CD14-positive monocyte (primary cell): ENCODE results near the gene NSD2. TPM values are rescaled to one million over a fixed set of nuclear protein-coding genes. Genes with fewer than 3 reads are reported as not detected.

Experiments
- DNase-seq, 3 donors: peaks; one replicate each; pipeline ENCODE4 v3.0.0-alpha.2; 2011 to 2022
- H2AFZ ChIP-seq: 2 replicates; pipeline ENCODE4 v1.6.0; 2012; ENCODE audit warnings: mild to moderate bottlenecking, low read depth, low read length, inconsistent platforms; ENCODE audit not compliant: insufficient read depth, poor library complexity, severe bottlenecking
- H3K27ac ChIP-seq, 2 donors: 1 replicate in 1 of 2; 2 replicates in 1 of 2; pipeline ENCODE4 v1.5.1; 2012 to 2013; ENCODE audit warnings: low read length in 2 of 2, control low read depth in 1 of 2, inconsistent platforms in 1 of 2, low read depth in 1 of 2, mild to moderate bottlenecking in 1 of 2
- H3K27me3 ChIP-seq, 2 donors: one replicate each; pipeline versions ENCODE4 v1.6.0 to v1.6.1; 2011 to 2013; ENCODE audit warnings: low read length in 2 of 2; ENCODE audit not compliant: control insufficient read depth in 2 of 2, insufficient read depth in 2 of 2
- H3K36me3 ChIP-seq, 2 donors: replicated peaks in 1 of 2; 1 replicate in 1 of 2; 2 replicates in 1 of 2; pipeline versions ENCODE4 v1.5.1 to v1.6.1; 2012 to 2013; ENCODE audit warnings: low read length in 2 of 2, control low read depth in 1 of 2, inconsistent platforms in 1 of 2, mild to moderate bottlenecking in 1 of 2; ENCODE audit not compliant: insufficient read depth in 2 of 2, control insufficient read depth in 1 of 2
- H3K4me1 ChIP-seq, 2 donors: 1 replicate in 1 of 2; 2 replicates in 1 of 2; pipeline versions ENCODE4 v1.5.1 to v1.6.1; 2012 to 2013; ENCODE audit warnings: low read length in 2 of 2, control low read depth in 1 of 2, inconsistent platforms in 1 of 2, mild to moderate bottlenecking in 1 of 2, moderate library complexity in 1 of 2; ENCODE audit not compliant: insufficient read depth in 2 of 2, control insufficient read depth in 1 of 2
- H3K4me2 ChIP-seq: replicated peaks from 2 replicates; pipeline ENCODE3; 2012; ENCODE audit warnings: low read length, moderate library complexity, mild to moderate bottlenecking; ENCODE audit not compliant: poor library complexity, severe bottlenecking; ENCODE audit errors: extremely low read depth
- H3K4me3 ChIP-seq, 3 experiments: fragments of 200-600 bp in 1 of 3; sonication (generic) in 1 of 3; replicated peaks in 1 of 3; 1 replicate in 2 of 3; 2 replicates in 1 of 3; pipeline ENCODE4 v1.5.1; 2011 to 2013; ENCODE audit warnings: low read length in 3 of 3, mild to moderate bottlenecking in 3 of 3, control low read depth in 2 of 3, low read depth in 2 of 3, inconsistent platforms in 1 of 3, moderate library complexity in 1 of 3
- H3K79me2 ChIP-seq: 2 replicates; pipeline ENCODE4 v1.6.0; 2012; ENCODE audit warnings: mild to moderate bottlenecking, control low read depth, inconsistent platforms, low read length, moderate library complexity; ENCODE audit not compliant: insufficient read depth
- H3K9ac ChIP-seq: 2 replicates; pipeline ENCODE4 v1.6.0; 2017; ENCODE audit warnings: low read length, mild to moderate bottlenecking; ENCODE audit not compliant: insufficient read depth, poor library complexity, severe bottlenecking
- H3K9me3 ChIP-seq, 2 donors: replicated peaks in 1 of 2; 1 replicate in 1 of 2; 2 replicates in 1 of 2; pipeline versions ENCODE4 v1.5.1 to v1.6.1; 2012 to 2013; ENCODE audit warnings: low read length in 2 of 2, control low read depth in 1 of 2; ENCODE audit not compliant: control insufficient read depth in 1 of 2, insufficient read depth in 1 of 2
- H4K20me1 ChIP-seq: 2 replicates; pipeline ENCODE4 v1.6.0; 2012; ENCODE audit warnings: mild to moderate bottlenecking, low read length, control low read depth, moderate library complexity; ENCODE audit not compliant: insufficient read depth
- H3K27ac Mint-ChIP-seq, 7 donors: one replicate each; pipeline ENCODE4 v1.8.0; 2020; ENCODE audit warnings: mild to moderate bottlenecking in 7 of 7, mixed read lengths in 7 of 7, moderate library complexity in 6 of 7, inconsistent platforms in 2 of 7
- H3K27me3 Mint-ChIP-seq, 3 donors: one replicate each; pipeline ENCODE4 v1.8.0; 2021 to 2022; ENCODE audit warnings: low read depth in 3 of 3, mild to moderate bottlenecking in 3 of 3, mixed read lengths in 3 of 3, moderate library complexity in 3 of 3, inconsistent platforms in 1 of 3
- H3K36me3 Mint-ChIP-seq, 2 donors: one replicate each; pipeline ENCODE4 v1.8.0; 2020; ENCODE audit warnings: mixed read lengths in 2 of 2, inconsistent platforms in 1 of 2, mild to moderate bottlenecking in 1 of 2
- H3K4me1 Mint-ChIP-seq: one replicate; pipeline ENCODE4 v1.8.0; 2020; ENCODE audit warnings: mild to moderate bottlenecking, mixed read lengths
- H3K4me3 Mint-ChIP-seq, 2 donors: one replicate each; pipeline ENCODE4 v1.8.0; 2020; ENCODE audit warnings: mild to moderate bottlenecking in 2 of 2, mixed read lengths in 2 of 2, moderate library complexity in 1 of 2
- H3K9me3 Mint-ChIP-seq, 7 donors: one replicate each; pipeline ENCODE4 v1.8.0; 2020 to 2022; ENCODE audit warnings: mixed read lengths in 7 of 7, mild to moderate bottlenecking in 6 of 7, moderate library complexity in 6 of 7, inconsistent platforms in 2 of 7
- WGBS: methylation state at CpG from one replicate; pipeline ENCODE4 v1.1.5; 2013; ENCODE audit warnings: missing lambda C conversion rate; ENCODE audit not compliant: insufficient coverage; 5-methylcytosine and 5-hydroxymethylcytosine counted together
- intact Hi-C, 2 donors: fragments of 100-400 bp; cut with micrococcal nuclease; formaldehyde crosslinking; loops; one replicate each; pipeline versions ENCODE4 v1.15.0 to v1.15.1; 2023
- polyA plus RNA-seq, 3 donors: library from polyadenylated mRNA; depleted of rRNA in 1 of 3; unstranded in 2 of 3; stranded (reverse) in 1 of 3; fragments of 300-500 nt in 2 of 3; fragments of >200 nt in 1 of 3; fragmentation: Illumina TruSeq in 2 of 3; gene quantifications; 1 replicate in 2 of 3; 2 replicates in 1 of 3; pipeline ENCODE4 v1.2.3, GENCODE V29; 2012 to 2021
- TF ChIP-seq, protein P1 (sequence below): fragments of 200-600 bp; IDR thresholded peaks from one replicate; pipeline ENCODE4 v1.8.0; 2022; ENCODE audit warnings: antibody characterized with exemption, mild to moderate bottlenecking

Gene NSD2
- polyA plus RNA-seq, 3 donors, result 1.9 to 8.7 (median 2.3) TPM

DNA sequence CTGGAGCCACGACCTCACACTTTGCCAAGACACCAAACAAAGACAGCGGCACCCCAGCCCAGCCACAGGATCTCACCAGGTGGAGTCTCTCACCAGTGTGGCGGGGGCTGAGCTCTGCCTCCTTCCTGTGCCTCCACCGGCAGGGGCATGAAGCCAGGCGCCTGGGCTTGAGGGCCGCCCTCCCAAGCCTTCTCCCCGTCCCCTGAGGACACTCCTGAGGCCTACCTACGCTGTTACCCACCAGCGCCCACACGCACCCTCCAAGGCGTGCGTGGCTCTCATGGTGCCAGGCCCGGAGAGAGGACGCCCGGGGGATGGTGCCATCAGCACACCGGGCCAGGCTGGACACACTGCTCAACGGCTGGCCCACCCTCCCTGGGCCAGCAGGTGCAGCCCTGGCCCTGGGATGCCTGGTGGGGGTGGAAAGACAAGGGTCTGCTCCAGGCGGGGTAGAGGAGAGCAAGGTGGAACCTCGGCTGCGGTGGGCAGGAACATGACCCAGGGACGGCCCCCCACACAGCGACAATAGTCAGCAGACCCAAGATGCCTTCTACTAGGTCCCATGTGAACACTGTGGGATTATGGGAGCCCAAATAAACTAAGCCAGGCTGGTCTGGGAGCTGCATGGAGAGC lies 115.5 kb downstream of the NSD2 start:
- no peak overlapping the region for H3K27ac ChIP-seq
- no peak overlapping the region for H3K4me2 ChIP-seq
- H4K20me1 ChIP-seq, result peaks cover 22% of the 10 kb centered on the region
- H3K4me1 Mint-ChIP-seq, result no peaks in the 10 kb centered on the region
- H3K79me2 ChIP-seq, result peaks cover 4% of the 10 kb centered on the region
- H3K27me3 Mint-ChIP-seq, result no peaks in the 10 kb centered on the region
- H3K4me1 ChIP-seq, result no peaks in the 10 kb centered on the region
- no peak overlapping the region for H3K4me3 ChIP-seq
- H3K9me3 Mint-ChIP-seq, result no peaks in the 10 kb centered on the region
- DNase-seq, result no peak
- H2AFZ ChIP-seq, result no peak overlapping the region
- intact Hi-C loops, result no loop called here
- peaks cover 76 to 97% of the 10 kb centered on the region in 2 donors for H3K36me3 Mint-ChIP-seq
- H3K4me3 Mint-ChIP-seq, result no peak overlapping the region
- H3K27ac Mint-ChIP-seq, result no peak overlapping the region
- H3K27me3 ChIP-seq, result no peaks in the 10 kb centered on the region
- peaks cover 90 to 100% of the 10 kb centered on the region in 2 donors for H3K36me3 ChIP-seq
- no peaks in the 10 kb centered on the region for H3K9me3 ChIP-seq
- H3K9ac ChIP-seq, result no peak overlapping the region
- TF ChIP-seq, protein P1, sequence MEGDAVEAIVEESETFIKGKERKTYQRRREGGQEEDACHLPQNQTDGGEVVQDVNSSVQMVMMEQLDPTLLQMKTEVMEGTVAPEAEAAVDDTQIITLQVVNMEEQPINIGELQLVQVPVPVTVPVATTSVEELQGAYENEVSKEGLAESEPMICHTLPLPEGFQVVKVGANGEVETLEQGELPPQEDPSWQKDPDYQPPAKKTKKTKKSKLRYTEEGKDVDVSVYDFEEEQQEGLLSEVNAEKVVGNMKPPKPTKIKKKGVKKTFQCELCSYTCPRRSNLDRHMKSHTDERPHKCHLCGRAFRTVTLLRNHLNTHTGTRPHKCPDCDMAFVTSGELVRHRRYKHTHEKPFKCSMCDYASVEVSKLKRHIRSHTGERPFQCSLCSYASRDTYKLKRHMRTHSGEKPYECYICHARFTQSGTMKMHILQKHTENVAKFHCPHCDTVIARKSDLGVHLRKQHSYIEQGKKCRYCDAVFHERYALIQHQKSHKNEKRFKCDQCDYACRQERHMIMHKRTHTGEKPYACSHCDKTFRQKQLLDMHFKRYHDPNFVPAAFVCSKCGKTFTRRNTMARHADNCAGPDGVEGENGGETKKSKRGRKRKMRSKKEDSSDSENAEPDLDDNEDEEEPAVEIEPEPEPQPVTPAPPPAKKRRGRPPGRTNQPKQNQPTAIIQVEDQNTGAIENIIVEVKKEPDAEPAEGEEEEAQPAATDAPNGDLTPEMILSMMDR, result no peak
- 88% methylated on average over 16 of the region's 22 CpGs for WGBS

DNA sequence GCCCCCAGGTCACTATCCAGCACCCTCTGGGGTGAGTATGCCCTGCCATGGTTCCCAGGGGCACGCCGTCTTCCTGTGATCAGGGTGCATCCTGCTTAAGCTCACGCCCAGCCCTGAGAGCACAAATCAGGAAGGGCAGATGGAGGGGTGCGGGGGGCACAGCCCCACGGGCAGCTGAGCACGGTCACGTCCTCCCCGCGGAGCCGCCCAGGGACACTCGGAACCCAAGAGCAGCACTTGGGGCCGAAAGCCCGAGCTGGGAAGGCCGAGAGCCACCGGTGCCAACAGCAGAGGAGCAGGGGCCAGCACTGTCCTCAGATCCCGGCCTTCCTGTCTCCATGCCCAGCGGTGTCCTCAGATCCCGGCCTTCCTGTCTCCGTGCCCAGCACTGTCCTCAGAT lies 116.1 kb downstream of the NSD2 start:
- Mint-ChIP-seq H3K36me3 (peaks cover 70 to 91% of the 10 kb centered on the region in 2 donors), H3K4me1 (no peaks in the 10 kb centered on the region), H3K27ac (no peak overlapping the region), H3K9me3 (no peaks in the 10 kb centered on the region), H3K4me3 (no peak overlapping the region), H3K27me3 (no peaks in the 10 kb centered on the region)
- peaks cover 28% of the 10 kb centered on the region for H4K20me1 ChIP-seq
- DNase-seq, result no peak
- H3K9ac ChIP-seq, result no peak overlapping the region
- H3K27me3 ChIP-seq, result no peaks in the 10 kb centered on the region
- TF ChIP-seq, protein P1, result no peak
- no peaks in the 10 kb centered on the region for H3K4me1 ChIP-seq
- no peak overlapping the region for H3K4me2 ChIP-seq
- H3K4me3 ChIP-seq, result no peak overlapping the region
- peaks cover 89 to 98% of the 10 kb centered on the region in 2 donors for H3K36me3 ChIP-seq
- no peak overlapping the region for H3K27ac ChIP-seq
- 96% methylated on average over 19 of the region's 19 CpGs for WGBS
- H2AFZ ChIP-seq, result no peak overlapping the region
- intact Hi-C loops, result no loop called here
- no peaks in the 10 kb centered on the region for H3K9me3 ChIP-seq
- H3K79me2 ChIP-seq, result peaks cover 6% of the 10 kb centered on the region
